Left ventricle myocardium inferior (tissue), 1 donor: Measurements from ENCODE around the gene PDCD6IP. TPM values are rescaled to one million over a fixed set of nuclear protein-coding genes. Genes with fewer than 3 reads are reported as not detected.

Experiments used
- DNase-seq: peaks from one replicate; pipeline ENCODE4 v3.0.0-alpha.2; 2020
- H3K27ac ChIP-seq: fragments of 200-600 bp; replicated peaks from 2 replicates; pipeline ENCODE4 v1.8.0; 2021
- H3K27me3 ChIP-seq: fragments of 200-600 bp; 2 replicates; pipeline ENCODE4 v1.8.0; 2021; ENCODE audit warnings: low read depth
- H3K36me3 ChIP-seq: fragments of 200-600 bp; 2 replicates; pipeline ENCODE4 v1.8.0; 2021
- H3K4me1 ChIP-seq: fragments of 200-600 bp; 2 replicates; pipeline ENCODE4 v1.8.0; 2021
- H3K4me3 ChIP-seq: fragments of 200-600 bp; 2 replicates; pipeline ENCODE4 v1.8.0; 2021; ENCODE audit warnings: mild to moderate bottlenecking, moderate library complexity
- H3K9me3 ChIP-seq: fragments of 200-600 bp; replicated peaks from 2 replicates; pipeline ENCODE4 v1.8.0; 2021
- intact Hi-C: fragments of 100-400 bp; cut with micrococcal nuclease; formaldehyde crosslinking; loops from one replicate; pipeline ENCODE4 v1.11.0; 2022
- total RNA-seq: library from RNA; stranded (reverse); fragmentation: NEBNext Ultra II Directional; extraction: Animal tissue kit (Norgen Biotek cat#: 25700); gene quantifications from one replicate; pipeline ENCODE4 v1.2.1, GENCODE V29; 2021
- TF ChIP-seq, protein P1 (sequence below): fragments of 200-600 bp; IDR thresholded peaks from 2 replicates; pipeline ENCODE4 v1.8.0; 2021; ENCODE audit warnings: antibody characterized with exemption, mild to moderate bottlenecking, borderline replicate concordance
- donor health status: DM: no; HTN: yes; CAD: no; lungs with severe emphysema.

PDCD6IP gene
- total RNA-seq, 1 donor from 2014 or later: 129 TPM

DNA sequence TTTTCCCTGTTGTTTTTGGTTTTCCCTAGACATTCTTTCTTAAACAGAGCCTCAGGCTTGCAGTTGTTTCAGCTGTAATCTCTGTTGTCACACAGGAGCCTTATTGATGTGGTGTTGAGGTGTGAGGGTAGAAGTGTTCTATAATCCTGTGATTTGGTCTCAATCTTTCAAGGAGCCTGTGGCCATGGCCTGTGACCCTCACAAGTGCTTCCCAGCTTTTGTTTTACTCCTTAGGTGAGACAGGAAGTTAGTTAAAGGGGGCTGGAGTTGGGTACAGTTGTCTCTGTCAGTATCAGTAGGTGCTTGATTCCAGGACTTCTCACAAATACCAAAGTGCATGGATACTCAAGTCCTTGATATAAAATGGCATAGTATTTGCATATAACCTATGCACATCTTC lies 77.2 kb downstream of the PDCD6IP start:
- no peak for DNase-seq
- TF ChIP-seq, protein P1, sequence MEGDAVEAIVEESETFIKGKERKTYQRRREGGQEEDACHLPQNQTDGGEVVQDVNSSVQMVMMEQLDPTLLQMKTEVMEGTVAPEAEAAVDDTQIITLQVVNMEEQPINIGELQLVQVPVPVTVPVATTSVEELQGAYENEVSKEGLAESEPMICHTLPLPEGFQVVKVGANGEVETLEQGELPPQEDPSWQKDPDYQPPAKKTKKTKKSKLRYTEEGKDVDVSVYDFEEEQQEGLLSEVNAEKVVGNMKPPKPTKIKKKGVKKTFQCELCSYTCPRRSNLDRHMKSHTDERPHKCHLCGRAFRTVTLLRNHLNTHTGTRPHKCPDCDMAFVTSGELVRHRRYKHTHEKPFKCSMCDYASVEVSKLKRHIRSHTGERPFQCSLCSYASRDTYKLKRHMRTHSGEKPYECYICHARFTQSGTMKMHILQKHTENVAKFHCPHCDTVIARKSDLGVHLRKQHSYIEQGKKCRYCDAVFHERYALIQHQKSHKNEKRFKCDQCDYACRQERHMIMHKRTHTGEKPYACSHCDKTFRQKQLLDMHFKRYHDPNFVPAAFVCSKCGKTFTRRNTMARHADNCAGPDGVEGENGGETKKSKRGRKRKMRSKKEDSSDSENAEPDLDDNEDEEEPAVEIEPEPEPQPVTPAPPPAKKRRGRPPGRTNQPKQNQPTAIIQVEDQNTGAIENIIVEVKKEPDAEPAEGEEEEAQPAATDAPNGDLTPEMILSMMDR: no peak
- H3K9me3 ChIP-seq: no peaks in the 10 kb centered on the region
- no peak overlapping the region for H3K4me3 ChIP-seq
- H3K36me3 ChIP-seq: no peaks in the 10 kb centered on the region
- peaks cover 7% of the 10 kb centered on the region for H3K4me1 ChIP-seq
- H3K27ac ChIP-seq: no peak overlapping the region
- intact Hi-C loops: no loop called here
- H3K27me3 ChIP-seq: no peaks in the 10 kb centered on the region

- Histone ChIP-seq H3K27me3 (no peaks in the 10 kb centered on the region), H3K9me3 (no peaks in the 10 kb centered on the region), H3K27ac (no peak overlapping the region), H3K4me3 (no peak overlapping the region), H3K36me3 (no peaks in the 10 kb centered on the region), H3K4me1 (peaks cover 7% of the 10 kb centered on the region)
- intact Hi-C loops: no loop called here
- DNase-seq: no peak
- TF ChIP-seq, protein P1: no peak
Measured at GRCh38 chr3:33877187-33877586, 78.8 kb downstream of the PDCD6IP start.

- Histone ChIP-seq H3K27ac (no peak overlapping the region), H3K9me3 (no peaks in the 10 kb centered on the region), H3K36me3 (no peaks in the 10 kb centered on the region), H3K27me3 (no peaks in the 10 kb centered on the region), H3K4me3 (no peak overlapping the region), H3K4me1 (peaks cover 17% of the 10 kb centered on the region)
- no peak for DNase-seq
- intact Hi-C loops: no loop called here
- TF ChIP-seq, protein P1: no peak
Measured at GRCh38 chr3:33879540-33879939, 81.1 kb downstream of the PDCD6IP start.

DNA sequence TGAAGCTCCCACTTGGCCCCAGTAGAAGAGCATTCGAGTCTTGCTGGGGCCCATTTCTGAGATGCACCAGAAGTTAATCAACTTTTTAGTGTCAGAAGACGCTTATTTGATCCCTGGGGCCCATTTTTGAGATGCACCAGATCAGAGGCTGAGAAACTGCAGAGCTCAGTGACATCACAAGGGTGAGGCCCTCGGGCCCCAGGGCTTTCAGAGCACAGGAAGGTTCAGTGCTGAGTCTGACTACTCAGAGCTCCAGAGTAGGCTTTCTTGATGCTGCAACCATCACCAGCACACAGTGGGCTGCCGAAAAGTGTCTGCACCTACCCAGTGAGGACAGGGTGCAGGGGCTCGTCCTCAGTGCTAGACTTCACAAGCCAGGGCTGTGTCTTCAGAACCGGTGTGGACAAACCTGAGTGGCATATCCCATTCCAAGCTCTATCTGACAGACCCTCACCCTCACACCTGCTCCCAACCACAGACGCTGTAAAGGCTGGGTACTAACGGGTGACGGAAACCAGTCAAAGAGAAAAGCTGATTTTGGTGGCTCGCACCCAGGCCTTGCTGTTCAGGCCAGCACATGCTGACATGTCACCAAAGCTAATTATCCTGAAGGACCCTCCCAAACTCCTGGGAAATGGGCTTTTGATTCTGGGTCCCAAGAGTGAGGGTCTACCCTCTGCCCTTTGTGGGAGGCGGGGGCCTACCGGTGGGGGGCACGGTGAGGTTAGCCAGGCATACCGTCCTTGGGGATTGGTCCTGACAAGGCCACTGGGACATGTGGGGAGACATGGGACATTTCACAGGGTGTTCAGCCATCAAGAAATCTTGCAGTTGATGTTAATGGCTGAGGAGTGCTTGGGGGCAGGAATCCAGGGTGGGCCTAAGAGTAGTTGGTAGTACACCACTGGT lies 83.0 kb downstream of the PDCD6IP start:
- Histone ChIP-seq H3K27ac (no peak overlapping the region), H3K4me1 (peaks cover 17% of the 10 kb centered on the region), H3K9me3 (no peaks in the 10 kb centered on the region), H3K36me3 (no peaks in the 10 kb centered on the region), H3K27me3 (no peaks in the 10 kb centered on the region), H3K4me3 (no peak overlapping the region)
- DNase-seq: no peak
- TF ChIP-seq, protein P1: no peak
- intact Hi-C loops: loop anchor here (10.0 kb wide), 1 partner anchor 803 kb away; no protein-coding TSS in a partner anchor

DNA sequence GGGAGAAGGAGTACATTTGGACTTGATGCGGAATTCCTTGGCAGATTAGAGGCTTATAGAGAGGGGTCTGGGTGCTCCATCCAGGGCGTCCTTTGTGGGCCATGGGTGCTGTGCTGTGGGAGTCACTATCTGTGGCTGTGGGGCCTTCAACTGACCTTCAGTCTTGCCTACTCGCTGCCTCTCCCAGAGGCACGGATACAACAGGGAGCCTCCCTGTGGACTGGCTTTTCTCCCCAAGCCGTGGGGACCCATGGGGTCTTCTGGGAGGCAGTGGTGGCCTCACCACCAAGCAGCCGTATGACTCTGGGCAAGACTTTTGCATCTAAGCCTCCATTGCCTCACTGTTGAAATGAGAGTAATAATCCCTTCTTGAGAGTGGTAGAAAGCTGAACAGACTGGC lies 83.9 kb downstream of the PDCD6IP start:
- Histone ChIP-seq H3K4me3 (no peak overlapping the region), H3K27me3 (no peaks in the 10 kb centered on the region), H3K36me3 (no peaks in the 10 kb centered on the region), H3K27ac (no peak overlapping the region), H3K9me3 (no peaks in the 10 kb centered on the region), H3K4me1 (peaks cover 12% of the 10 kb centered on the region)
- intact Hi-C loops: loop anchor here (10.0 kb wide), 1 partner anchor 803 kb away; no protein-coding TSS in a partner anchor
- TF ChIP-seq, protein P1: no peak
- no peak for DNase-seq
